Stimulated activated CD8-positive, alpha-beta memory T cell treated with anti-CD3 and anti-CD28 coated beads, Interleukin-15, amount 100 ng/mL, for 24 hours (primary cell): ENCODE data around the gene SLC35B2.

Experiments
- DNase-seq: peaks from one replicate; pipeline ENCODE4 v3.0.0-alpha.2; 2020; ENCODE audit warnings: low read depth

Gene SLC35B2, protein sequence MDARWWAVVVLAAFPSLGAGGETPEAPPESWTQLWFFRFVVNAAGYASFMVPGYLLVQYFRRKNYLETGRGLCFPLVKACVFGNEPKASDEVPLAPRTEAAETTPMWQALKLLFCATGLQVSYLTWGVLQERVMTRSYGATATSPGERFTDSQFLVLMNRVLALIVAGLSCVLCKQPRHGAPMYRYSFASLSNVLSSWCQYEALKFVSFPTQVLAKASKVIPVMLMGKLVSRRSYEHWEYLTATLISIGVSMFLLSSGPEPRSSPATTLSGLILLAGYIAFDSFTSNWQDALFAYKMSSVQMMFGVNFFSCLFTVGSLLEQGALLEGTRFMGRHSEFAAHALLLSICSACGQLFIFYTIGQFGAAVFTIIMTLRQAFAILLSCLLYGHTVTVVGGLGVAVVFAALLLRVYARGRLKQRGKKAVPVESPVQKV

DNA sequence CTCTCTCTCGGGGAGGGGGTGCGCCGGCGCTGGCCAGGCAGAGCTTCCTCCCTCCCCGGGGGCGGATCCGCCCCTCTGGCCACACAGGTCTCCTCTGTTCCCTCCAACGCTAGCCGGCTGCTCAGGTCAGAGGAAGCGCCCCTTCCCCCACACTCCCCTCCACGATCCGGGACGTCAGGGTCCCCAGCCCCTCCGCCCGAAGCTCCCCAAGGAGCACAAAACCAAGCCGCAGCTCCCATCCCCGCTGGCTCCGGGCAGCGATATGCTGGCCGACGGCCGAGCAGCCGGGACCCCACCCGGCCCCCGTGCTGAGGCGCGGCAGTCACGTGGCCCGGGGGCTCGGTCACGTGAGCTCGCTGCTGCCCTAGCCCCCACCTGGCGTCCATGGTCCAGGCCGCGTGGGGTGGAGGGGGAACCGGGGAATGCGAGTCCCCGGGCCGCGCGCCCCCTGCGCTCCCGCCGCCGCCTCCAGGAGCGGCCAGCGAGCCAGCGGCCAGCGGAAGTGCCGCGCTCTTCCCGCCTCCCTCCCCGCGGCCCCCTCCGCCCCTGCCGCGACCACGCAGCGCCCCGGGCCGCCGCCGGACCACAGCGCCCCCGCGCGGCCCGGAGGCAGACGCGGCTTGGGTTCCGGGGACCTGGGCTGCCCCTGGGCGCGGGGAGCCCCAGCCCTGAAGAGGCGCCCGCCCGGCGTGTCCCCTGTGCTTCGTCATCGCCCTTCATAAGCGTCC is at the start of gene SLC35B2:
TSS of gene SLC35B2 (minus strand) at position 504 of the 728 bp plus-strand sequence. CDS start at position 386, 118 bp downstream.
- peak; percentile 48 for DNase-seq

DNA sequence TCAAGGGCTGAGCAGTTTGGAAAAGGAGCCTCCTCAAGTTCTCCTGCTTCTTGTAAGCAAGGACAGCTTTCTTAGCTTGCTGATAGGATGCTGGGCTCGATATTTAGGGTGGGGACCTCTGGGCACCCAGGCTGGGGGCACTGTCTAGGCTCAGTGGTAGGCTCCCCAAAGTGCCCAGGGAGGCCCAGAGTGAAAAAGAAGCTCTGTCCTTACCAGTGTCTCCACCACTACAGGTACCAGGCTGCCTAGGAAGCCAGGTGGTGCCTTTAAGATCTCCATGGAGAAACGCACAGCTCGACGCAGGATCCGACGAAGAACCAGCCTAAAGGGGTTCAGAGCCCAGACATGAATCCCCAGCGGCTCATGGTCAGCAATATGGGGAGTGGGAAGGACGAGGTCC is 49.4 kb upstream of the SLC35B2 start:
- no peak for DNase-seq

DNA sequence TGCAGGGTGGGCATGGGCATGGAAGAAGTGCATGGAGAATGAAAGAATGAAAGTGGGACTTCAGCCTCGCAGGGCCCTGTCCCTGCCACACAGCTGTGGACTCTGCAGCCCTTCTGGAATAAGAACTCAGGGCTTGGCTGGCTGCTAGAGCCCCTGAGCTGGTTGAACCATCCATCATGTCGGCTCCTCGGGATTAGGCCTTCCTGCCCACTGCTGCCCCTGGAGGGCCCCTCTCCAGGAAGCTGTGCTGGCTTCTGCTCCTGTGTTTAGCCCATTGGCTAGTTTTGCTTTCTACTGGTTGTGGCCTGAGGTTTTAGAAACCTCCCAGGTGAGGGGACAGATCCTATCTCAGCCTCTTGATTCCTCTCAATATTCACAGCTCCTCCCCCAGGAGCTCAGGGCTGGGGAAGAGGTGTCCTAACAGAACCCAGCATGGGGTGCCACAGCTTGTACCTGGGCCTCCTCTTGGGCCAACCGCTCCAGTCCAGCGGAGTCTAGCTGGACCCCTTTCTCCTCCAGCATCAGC is 47.9 kb upstream of the SLC35B2 start:
- DNase-seq: no peak

DNA sequence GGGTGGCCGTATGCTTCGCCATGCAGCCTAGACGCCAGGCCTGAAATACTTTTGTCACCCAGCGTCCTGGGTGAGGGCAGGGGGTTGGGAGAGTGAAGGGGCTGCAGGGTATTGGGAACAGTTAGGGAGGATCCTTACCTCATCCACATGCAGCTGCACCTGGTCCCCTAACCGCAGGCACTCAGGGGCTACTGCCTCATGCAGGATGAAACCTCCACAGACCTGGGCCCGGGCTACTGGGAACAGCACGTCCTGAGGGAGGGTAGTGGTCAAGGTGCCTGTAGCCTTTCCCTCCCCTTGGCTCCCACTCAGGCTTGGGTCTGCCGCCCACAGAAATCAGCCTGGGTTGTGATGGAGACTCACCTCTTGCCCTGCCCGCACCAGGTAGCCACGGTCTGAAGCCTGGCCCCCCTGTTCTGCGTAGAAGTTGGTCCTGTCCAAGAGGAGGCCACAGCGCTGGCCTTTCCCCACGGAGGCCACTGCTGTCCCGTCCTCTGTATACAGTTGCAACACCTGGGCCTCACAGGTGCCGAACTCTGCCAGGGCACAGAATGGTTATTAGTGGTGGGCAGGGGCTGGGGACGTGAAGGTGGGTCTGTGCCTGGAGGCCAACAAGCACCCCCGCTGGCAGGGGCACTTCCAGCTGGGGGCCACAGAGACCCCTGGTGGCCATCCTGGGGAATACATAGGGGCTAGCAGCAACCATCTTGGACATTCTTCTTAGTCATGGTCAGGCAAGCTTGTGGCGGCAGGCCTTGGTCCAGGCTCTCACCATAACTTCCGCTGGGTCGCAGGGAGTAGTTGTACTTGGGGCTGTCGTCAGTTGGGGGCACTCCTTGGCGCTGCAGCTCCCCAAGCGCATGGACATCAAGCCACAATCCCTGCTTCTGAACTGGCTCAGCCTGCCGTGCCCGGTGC is 47.2 kb upstream of the SLC35B2 start:
- DNase-seq: no peak

DNA sequence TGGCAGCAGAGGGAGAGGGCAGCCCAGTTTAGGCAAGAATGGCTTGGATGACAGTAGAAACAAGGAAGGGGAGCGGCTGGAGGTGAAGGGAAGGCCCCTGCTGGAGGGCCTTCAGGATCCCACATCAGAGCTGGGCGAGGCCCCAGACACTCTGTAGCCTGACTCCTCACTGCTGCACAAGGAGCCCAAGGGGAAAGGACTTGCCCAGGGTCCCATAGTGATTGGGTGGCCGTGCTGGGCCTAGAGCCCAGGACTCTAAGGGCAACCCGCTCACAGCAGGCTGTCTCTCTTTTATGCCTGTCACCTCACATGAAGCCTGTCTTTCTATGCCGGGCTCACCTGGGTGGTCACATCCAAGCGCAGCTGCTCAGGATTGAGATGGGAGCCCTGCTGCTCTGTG is 46.5 kb upstream of the SLC35B2 start:
- no peak for DNase-seq

DNA sequence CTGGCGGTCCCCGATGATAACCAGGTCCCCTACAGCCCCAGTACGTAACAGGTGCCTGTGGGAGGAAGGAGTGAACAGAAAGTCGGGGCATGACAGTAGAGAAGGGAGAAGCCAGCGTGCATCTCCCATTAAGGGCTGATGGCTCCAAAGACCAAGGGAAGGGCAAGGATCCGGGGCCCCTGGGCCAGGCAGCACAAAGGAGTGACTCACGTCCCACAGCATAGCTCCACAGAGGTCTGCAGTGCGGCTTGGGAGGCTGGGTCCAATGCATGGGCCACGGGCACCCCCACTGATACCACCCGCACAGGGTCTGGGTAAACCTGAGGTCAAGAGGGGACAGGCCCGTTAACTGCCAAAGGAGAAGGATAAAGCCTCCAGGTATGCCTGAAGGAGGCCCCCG is 45.5 kb upstream of the SLC35B2 start:
- DNase-seq: no peak

DNA sequence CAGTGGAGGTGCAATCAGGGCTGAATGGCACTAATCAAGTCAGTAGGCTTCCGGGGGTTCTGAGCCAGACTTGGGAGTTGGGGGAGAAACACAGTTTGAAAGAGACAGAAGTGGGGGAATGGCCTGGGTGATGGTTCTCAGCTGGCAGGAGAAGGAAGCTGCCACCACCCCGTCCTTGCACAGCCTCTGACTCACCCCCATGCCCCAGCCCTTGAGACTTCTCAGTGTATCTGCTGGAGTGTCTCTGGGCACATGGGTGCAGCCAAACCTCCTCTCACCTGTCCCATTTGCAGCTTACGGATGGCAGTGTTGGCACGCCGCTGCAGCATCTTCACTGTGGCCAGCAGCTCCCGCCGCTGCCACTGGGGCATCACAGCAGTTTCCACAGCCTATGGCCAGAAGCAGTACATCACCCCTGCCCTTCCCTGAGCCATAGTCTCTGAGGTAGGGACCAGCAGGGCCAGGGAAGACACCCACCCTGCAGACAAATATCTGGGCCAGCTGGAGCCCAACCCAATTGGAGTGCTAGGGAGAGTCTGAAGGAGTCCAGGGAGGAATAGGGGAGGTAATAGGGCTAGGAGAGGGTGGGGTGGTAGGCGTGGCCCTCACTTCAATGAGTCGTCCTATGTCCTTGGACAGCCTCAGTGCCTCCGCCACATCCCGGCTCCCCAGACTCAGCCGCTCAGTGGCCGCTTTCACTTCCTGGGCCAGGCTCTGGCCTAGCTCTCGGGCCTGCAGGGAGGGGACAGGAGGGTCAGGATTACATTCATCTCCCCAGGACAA is 44.6 kb upstream of the SLC35B2 start:
- DNase-seq: no peak

DNA sequence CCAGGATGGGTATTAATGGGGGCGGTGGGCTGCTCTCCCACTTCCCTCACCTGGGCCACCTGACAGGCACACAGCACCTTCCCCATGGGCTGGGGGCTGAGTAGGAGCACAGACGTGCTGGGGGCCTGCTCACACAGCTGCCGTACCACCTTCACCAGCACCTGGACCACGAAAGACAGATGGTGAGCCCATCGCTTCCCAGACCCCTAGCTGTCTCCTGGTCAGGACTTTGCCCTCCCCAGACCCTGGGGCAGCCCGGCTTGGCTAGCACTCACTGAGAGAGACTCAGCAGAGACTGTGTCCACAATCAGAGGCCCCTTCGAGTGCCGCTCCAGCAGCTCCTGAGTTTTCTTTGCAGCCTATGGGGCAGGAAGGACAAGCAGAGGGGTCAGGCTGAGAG is 43.8 kb upstream of the SLC35B2 start:
- no peak for DNase-seq

DNA sequence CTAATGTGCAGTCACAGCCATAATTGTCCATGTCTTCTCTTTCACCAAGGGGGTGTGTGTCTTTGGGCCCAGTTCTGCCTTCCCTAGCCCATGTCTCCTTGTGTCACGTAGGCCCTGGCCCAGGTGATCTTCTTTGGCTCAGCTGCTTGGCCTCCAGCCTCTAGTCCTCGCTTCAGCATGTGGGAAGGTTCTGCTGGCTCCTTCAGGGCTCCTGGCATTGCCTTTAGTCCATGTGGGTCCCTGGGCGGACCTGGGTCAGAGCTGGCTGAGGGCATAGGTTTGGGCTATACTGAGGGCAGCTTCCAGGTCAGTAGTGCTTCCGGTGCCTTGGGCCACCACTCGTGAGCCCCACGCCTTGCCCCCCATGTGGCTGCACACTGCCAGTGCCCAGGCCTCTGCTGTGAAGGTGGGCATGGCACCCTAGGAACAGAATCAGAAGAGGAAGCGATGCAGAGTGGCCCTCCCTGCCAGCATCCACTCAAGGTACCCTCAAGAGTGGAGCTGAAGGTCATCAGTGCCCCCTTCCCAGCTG is 43.0 kb upstream of the SLC35B2 start:
- DNase-seq: no peak

DNA sequence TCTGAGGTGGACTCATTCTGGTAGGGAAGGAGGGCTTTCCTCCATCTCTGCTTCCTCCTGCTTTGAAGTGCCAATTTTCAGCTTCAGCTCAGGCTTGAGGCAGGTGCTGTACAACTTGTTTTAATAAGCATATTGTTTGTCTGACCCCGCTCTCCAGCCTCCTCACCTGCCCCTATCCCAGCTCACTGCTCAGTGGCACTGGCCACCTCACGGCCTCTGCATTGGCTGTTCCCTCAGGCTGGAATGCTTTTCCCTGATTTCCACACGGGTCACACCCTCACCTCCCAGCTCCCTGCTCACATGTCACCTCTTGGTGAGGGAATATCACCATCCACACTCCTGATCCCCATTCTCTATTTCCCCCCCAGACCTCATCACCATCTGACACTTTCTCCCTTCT is 41.5 kb upstream of the SLC35B2 start:
- no peak for DNase-seq

DNA sequence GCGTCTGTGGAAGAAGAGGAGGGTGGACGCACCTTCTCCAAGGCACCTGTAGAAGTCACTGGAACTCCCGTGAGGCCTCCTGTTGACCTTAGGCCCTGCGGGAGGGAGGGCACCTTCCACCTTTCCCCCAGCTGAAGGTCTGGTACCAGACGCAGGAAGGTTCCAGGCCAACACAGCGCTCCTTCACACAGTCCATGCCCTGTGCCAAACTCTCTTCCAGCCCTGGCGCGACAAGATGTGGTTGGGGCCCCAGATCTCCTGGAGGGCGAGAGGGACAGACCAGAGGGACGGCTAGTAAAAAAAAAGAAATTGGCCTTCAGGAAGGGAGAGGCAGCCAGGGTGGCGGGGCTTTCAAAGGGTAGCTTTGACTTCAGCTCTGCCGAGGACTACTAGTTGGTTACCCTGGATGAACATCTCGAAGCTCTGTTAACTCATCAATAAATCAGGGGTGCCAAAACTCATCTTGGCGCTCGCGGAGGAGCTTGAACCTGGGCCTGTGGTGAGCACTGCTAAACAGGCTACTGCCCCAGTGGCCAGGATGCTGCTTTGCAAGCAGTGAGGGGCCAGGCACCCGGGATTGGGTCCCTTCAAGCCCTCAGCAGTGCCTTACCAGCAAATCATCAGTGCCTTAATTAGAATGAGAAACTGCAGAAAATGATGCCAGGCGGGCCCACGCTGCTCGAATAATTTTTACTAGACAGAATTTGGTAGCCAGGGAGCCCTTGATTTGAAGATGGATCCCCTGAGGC is 40.9 kb upstream of the SLC35B2 start:
- no peak for DNase-seq

DNA sequence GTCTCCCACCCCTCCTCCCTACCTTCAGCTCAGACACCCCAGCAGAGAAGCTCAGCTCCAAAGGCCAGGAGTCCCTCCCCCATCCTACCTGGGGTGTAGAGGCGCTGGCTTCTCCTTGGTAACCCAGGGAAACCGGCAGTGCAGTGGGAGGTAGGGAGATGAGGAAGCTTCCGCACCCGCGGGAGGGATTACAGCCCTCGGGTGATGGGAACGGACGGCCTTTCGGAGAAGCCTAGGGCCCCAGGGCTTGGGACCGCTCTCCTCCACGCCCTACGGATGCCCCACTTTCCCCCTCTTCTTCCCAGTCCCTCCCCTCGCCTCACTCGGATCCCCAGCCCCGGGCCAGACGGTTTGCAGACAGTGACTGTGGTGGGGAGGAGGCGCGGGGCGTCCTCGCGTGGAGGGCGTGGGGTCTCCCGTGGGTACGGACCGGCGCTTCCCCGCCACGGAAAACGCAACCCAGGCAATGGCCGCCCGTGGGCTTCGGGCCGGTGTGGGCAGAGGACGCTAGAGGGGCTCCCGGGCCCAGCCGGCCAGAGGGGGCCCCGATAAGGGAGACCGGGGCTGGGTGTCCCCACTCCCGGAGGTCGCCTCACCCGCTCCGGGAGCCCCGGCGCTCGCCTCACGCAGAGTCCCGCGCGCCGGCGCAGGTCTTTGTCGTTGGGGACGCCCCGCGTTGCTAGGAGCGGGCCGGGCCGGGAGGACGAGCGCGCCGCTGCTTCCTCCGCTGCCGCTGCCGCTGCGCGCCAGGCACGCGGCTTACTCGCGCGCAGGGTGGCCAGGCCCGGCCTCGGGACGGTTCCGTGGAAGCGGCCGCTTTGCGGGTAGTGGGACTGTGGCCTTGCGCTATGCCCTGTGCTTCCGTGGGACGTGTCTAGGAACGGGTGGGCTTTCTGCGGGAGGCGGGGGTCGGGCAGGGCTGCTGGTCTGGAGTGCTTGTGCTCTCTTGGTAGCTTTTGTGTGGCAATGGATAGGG is 40.0 kb upstream of the SLC35B2 start:
- peak; percentile 24 for DNase-seq

DNA sequence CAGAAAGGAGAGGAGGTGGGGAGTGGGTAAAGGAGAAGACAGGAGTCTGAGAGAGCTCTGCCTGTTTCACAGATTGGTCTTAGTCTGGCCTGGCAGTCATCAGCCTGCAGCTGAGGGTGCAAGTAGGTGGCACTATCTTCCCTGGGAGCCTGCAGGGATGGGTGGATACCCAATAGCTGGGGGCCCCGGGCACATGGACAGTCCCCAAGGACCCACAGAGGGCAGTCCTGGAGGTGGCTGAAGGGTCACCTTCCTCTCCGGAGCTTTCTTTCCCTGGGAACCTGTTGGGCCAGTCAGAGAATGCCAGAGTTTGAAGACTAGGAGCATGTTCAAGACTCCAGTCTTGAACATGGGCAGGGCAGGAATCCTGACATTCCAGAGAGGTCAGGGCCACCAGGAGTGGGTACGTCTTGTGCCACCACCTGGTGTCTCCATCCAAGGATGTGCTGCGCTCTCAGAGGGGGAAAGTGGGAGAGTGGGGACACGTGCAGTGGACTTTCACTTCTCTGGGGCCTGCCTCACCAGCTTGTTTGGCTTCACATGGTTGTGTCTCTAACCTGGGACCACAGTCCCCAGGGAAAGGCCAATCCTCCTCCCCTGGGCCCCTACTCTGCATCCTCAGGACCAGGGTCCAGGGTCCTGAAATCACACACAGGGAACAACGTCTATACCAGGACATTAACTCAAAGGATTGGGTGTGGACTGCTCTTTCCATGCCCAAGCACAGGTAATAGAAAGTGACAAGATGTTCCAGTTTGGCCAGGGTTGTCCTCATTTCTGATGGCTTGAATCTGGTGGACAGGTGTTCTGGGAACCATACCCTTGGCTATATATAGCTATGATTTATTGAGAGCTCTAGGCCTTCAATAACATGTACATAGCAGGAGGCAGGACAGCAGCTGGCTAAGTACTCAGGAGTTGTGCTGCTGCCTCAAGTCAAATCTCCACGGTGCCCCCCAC is 37.8 kb upstream of the SLC35B2 start:
- DNase-seq: no peak

DNA sequence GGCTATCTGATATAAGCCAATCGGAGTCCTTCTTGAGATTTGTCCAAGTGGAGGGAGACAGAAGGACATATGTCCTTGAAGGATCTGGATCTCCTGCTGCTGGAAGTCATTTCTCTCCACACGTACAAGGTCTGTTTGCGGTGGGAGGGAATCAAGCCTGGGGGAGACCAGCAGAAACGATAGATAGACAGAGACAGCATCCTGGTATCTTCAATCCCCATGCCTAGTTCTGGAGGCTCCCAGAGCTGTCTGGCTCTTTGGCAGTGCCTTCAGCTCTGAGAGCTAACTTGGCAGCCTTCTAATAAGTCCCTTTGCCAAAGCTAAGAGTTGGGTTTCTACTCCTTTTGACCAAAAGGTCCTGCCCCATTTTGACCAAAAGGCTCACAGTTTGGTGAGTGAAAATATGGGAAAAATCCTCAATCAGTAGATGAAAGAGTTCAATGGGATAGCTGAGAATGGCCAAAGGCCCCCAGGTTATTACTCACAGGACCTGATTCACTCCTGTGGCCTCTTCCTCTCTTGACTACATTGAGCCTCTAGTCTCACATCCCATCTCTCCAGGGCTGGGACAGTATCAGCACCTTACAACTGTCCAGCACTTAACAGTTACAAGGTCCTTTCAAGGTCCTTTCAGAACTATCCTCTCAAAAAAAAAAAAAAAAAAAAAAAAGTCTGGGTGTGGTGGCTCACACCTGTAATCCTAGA is 35.5 kb upstream of the SLC35B2 start:
- DNase-seq: no peak

DNA sequence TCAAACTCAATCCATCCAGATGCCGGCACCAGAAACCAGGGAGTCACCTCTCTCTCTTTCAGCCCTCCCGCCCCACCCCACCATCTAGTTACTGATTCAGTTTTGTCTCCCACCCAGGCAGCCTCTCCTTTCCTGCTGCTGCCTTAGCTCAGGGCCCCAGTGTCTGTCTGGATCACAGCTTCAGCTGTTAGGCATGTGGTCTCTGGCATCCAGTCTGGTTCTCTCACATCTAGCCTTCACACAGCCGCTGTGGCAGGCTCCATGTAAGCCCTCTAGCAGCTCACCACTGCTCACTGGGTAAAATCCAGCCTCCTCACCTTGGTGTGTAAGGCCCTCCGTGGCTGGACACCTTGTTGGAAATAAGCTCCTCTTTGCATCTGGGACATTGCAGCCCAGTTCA is 34.5 kb upstream of the SLC35B2 start:
- no peak for DNase-seq

DNA sequence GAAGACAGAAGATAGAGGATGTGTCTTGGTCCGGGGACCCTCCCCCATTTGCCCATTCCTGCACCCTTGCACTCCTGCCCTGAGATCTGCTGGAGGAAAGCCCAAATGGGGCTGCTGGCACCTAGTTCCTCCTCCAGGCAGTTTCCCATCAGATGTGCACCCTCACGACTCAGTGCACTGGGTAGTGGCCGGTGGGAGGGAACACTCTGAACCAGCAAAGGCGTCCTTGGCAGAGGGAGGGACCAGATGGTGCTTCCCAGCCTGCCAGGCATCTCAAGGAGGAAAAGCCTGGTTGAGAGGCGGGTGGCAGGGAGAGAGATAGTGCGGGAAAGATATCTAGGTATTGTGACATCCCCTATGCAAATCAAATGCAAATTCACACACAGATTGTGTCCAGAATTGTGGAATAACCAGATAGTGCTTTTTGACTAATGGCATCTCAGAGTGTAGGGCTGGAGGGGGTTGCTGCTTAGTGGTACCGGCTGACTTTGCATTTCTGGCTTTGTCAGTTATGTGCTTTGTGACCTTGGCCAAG is 32.5 kb upstream of the SLC35B2 start:
- no peak for DNase-seq

DNA sequence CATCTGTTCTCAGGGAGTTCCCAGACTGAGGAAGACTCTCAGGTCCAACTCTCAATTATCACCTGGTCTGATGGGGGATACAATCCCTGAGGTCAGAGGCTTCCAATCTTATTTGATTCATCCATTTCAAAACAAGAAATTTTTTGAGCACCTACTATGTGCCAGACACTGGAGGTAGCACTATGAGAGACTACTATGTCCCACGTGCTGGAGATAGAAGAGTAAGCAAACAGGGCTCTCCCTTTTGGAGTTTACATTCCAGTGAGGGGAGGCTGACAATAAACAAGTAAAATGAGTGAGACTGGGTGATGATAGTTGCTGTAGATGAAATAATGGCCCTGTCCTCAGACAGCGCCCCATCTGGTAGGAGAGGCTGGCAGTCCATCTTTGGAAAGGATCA is 29.4 kb upstream of the SLC35B2 start:
- DNase-seq: no peak
